ENCODE data around the gene OTOGL.
A peak's percentile ranks its signal among the peaks of the same experiment; 100 is the strongest.

The OTOGL gene

GRCh38 chr12:80059102-80059501 lies 40.2 kb upstream of the OTOGL start:
- H3K4me3 ChIP-seq (ENCODE audit: low read depth, low read length): no peak overlapping the region
- DNase-seq (ENCODE audit: low read depth): no peak
- TF ChIP-seq CTCF (IDR thresholded peaks at IDR 0.05; ENCODE audit: insufficient read depth, low read depth, low read length, missing control alignments): no peak

GRCh38 chr12:80059875-80060274 lies 39.5 kb upstream of the OTOGL start:
- H3K4me3 ChIP-seq (ENCODE audit: low read depth, low read length): no peak overlapping the region
- no peak for DNase-seq (ENCODE audit: low read depth)
- TF ChIP-seq CTCF (IDR thresholded peaks at IDR 0.05; ENCODE audit: insufficient read depth, low read depth, low read length, missing control alignments): no peak

- H3K4me3 ChIP-seq (ENCODE audit: low read depth, low read length): no peak overlapping the region
- TF ChIP-seq CTCF (IDR thresholded peaks at IDR 0.05; ENCODE audit: insufficient read depth, low read depth, low read length, missing control alignments): no peak
- no peak for DNase-seq (ENCODE audit: low read depth)
These were observed 35.1 kb upstream of the OTOGL start for GRCh38 chr12:80064269-80064668.

- no peak for DNase-seq (ENCODE audit: low read depth)
These were observed 34.4 kb upstream of the OTOGL start for GRCh38 chr12:80064951-80065350.

GRCh38 chr12:80068173-80068572 lies 31.2 kb upstream of the OTOGL start:
- no peak overlapping the region for H3K4me3 ChIP-seq (ENCODE audit: low read depth, low read length)
- DNase-seq (ENCODE audit: low read depth): peak; percentile 13
- TF ChIP-seq CTCF (IDR thresholded peaks at IDR 0.05; ENCODE audit: insufficient read depth, low read depth, low read length, missing control alignments): no peak

More at GRCh38 chr12:80064951-80065350, 34.4 kb upstream of the OTOGL start:
- no peak overlapping the region for H3K4me3 ChIP-seq (ENCODE audit: low read depth, low read length)
- no peak for TF ChIP-seq CTCF (IDR thresholded peaks at IDR 0.05; ENCODE audit: insufficient read depth, low read depth, low read length, missing control alignments)

GRCh38 chr12:80083892-80084614 lies 15.3 kb upstream of the OTOGL start:
- H3K4me3 ChIP-seq (ENCODE audit: low read depth, low read length): peak overlapping the region; percentile 17; the same call in 1 of the 2 replicates
- peak; percentile 84 for DNase-seq (ENCODE audit: low read depth)

GRCh38 chr12:80086025-80086424 lies 13.3 kb upstream of the OTOGL start:
- no peak for DNase-seq (ENCODE audit: low read depth)
- H3K4me3 ChIP-seq (ENCODE audit: low read depth, low read length): no peak overlapping the region

More at GRCh38 chr12:80086025-80086424, 13.3 kb upstream of the OTOGL start:
- no peak for TF ChIP-seq CTCF (IDR thresholded peaks at IDR 0.05; ENCODE audit: insufficient read depth, low read depth, low read length, missing control alignments)
